Measurements from ENCODE around the gene PDZRN3. TPM values are rescaled to one million over a fixed set of nuclear protein-coding genes. Genes with fewer than 3 reads are reported as not detected.
A peak's percentile ranks its signal among the peaks of the same experiment; 100 is the strongest.

PDZRN3 gene
- total RNA-seq, 1 donor from 2014 or later: 3.4 TPM

GRCh38 chr3:73633916-73634344, 9.2 kb upstream of the PDZRN3 start:
- DNase-seq (ENCODE audit: low spot score): no peak
- Histone ChIP-seq H4K20me1 (ENCODE audit: low read depth) (no peaks in the 10 kb centered on the region), H3F3A (ENCODE audit: low read depth) (no peaks in the 10 kb centered on the region), H2AFZ (replicated peaks) (no peak overlapping the region), H3K4me3 (no peak overlapping the region), H3K4me2 (no peak overlapping the region), H3K9ac (no peak overlapping the region), H3K36me3 (no peaks in the 10 kb centered on the region), H3K27me3 (no peaks in the 10 kb centered on the region), H3K4me1 (no peaks in the 10 kb centered on the region), H3K9me3 (ENCODE audit: low read depth) (no peaks in the 10 kb centered on the region), H3K79me2 (ENCODE audit: low read depth) (no peaks in the 10 kb centered on the region), H3K27ac (no peak overlapping the region)
- H3K4me1 Mint-ChIP-seq: peaks cover 7% of the 10 kb centered on the region
- H3K27ac Mint-ChIP-seq: no peak overlapping the region
- H3K4me3 Mint-ChIP-seq: no peak overlapping the region
- no peaks in the 10 kb centered on the region for H3K36me3 Mint-ChIP-seq
- H3K27me3 Mint-ChIP-seq (ENCODE audit: insufficient read depth, low read depth): peaks cover 6% of the 10 kb centered on the region
- TF ChIP-seq CTCF (IDR thresholded peaks at IDR 0.05): no peak
- no peak for TF ChIP-seq EZH2phosphoT487 (IDR thresholded peaks at IDR 0.05)
- no peak for TF ChIP-seq EZH2 (IDR thresholded peaks at IDR 0.05)
- no peaks in the 10 kb centered on the region for H3K9me3 Mint-ChIP-seq

- H3K36me3 Mint-ChIP-seq: no peaks in the 10 kb centered on the region
- TF ChIP-seq EZH2 (IDR thresholded peaks at IDR 0.05): no peak
- no peak for TF ChIP-seq CTCF (IDR thresholded peaks at IDR 0.05)
- no peak for TF ChIP-seq EZH2phosphoT487 (IDR thresholded peaks at IDR 0.05)
- no peak overlapping the region for H3K4me3 Mint-ChIP-seq
- H3K4me1 Mint-ChIP-seq: peaks cover 7% of the 10 kb centered on the region
- Histone ChIP-seq H4K20me1 (ENCODE audit: low read depth) (no peaks in the 10 kb centered on the region), H2AFZ (replicated peaks) (no peak overlapping the region), H3K4me1 (no peaks in the 10 kb centered on the region), H3K27me3 (no peaks in the 10 kb centered on the region), H3K4me3 (no peak overlapping the region), H3K36me3 (no peaks in the 10 kb centered on the region), H3K9ac (no peak overlapping the region), H3K27ac (no peak overlapping the region), H3K79me2 (ENCODE audit: low read depth) (no peaks in the 10 kb centered on the region), H3K4me2 (no peak overlapping the region), H3K9me3 (ENCODE audit: low read depth) (no peaks in the 10 kb centered on the region), H3F3A (ENCODE audit: low read depth) (no peaks in the 10 kb centered on the region)
- H3K27me3 Mint-ChIP-seq (ENCODE audit: insufficient read depth, low read depth): peaks cover 6% of the 10 kb centered on the region
- no peaks in the 10 kb centered on the region for H3K9me3 Mint-ChIP-seq
- no peak overlapping the region for H3K27ac Mint-ChIP-seq
- no peak for DNase-seq (ENCODE audit: low spot score)
Observed at GRCh38 chr3:73633453-73633852, 8.7 kb upstream of the PDZRN3 start.

GRCh38 chr3:73626106-73626505, 1.4 kb upstream of the PDZRN3 start:
- H3K27me3 Mint-ChIP-seq (ENCODE audit: insufficient read depth, low read depth): peaks cover 6% of the 10 kb centered on the region
- Histone ChIP-seq H3K4me3 (no peak overlapping the region), H3K27me3 (peaks cover 22% of the 10 kb centered on the region)

More at GRCh38 chr3:73626106-73626505, 1.4 kb upstream of the PDZRN3 start:
- no peak overlapping the region for H3K9ac ChIP-seq
- peaks cover 14% of the 10 kb centered on the region for H4K20me1 ChIP-seq (ENCODE audit: low read depth)
- H3F3A ChIP-seq (ENCODE audit: low read depth): peaks cover 12% of the 10 kb centered on the region
- TF ChIP-seq CTCF (IDR thresholded peaks at IDR 0.05) (no peak), EZH2 (IDR thresholded peaks at IDR 0.05) (no peak), EZH2phosphoT487 (IDR thresholded peaks at IDR 0.05) (no peak)
- peaks cover 22% of the 10 kb centered on the region for H3K4me1 ChIP-seq
- peaks cover 47% of the 10 kb centered on the region for H3K4me1 Mint-ChIP-seq
- no peak overlapping the region for H3K27ac ChIP-seq
- peak; percentile 9 for DNase-seq (ENCODE audit: low spot score)
- no peaks in the 10 kb centered on the region for H3K9me3 ChIP-seq (ENCODE audit: low read depth)
- no peak overlapping the region for H3K27ac Mint-ChIP-seq
- H3K9me3 Mint-ChIP-seq: no peaks in the 10 kb centered on the region
- H3K4me2 ChIP-seq: peak overlapping the region; percentile 96
- H2AFZ ChIP-seq (replicated peaks): no peak overlapping the region
- H3K36me3 Mint-ChIP-seq: no peaks in the 10 kb centered on the region
- no peaks in the 10 kb centered on the region for H3K36me3 ChIP-seq
- no peaks in the 10 kb centered on the region for H3K79me2 ChIP-seq (ENCODE audit: low read depth)
- peak overlapping the region; percentile 89 for H3K4me3 Mint-ChIP-seq
